ENCODE results near the gene EML2.

Gene EML2

GRCh38 chr19:45667620-45668341 lies 28.6 kb upstream of the EML2 start, which contains the start of gene GIPR (continued):
- TF ChIP-seq ZNF146 (tag by site-specific recombination; IDR thresholded peaks at IDR 0.05) (no peak), PRDM2 (tag by site-specific recombination; IDR thresholded peaks at IDR 0.05; ENCODE audit: borderline replicate concordance) (no peak), ZNF174 (tag by site-specific recombination; IDR thresholded peaks at IDR 0.05) (no peak), ZNF621 (tag by site-specific recombination; IDR thresholded peaks at IDR 0.05) (no peak), IKZF3 (tag by site-specific recombination; IDR thresholded peaks at IDR 0.05) (no peak)

GRCh38 chr19:45664575-45664974 lies 25.4 kb upstream of the EML2 start:
- Histone ChIP-seq H3K27ac (ENCODE audit: extremely low read depth, low read depth, low read length) (no peak overlapping the region), H3K36me3 (ENCODE audit: control insufficient read depth in 2 of 2, insufficient read depth in 1 of 2, low read length in 2 of 2) (no peaks in the 10 kb centered on the region), H3K4me1 (ENCODE audit: control insufficient read depth, insufficient read depth, low read length) (peaks cover 10% of the 10 kb centered on the region), H3K4me3 (ENCODE audit: low read depth, low read length) (no peak overlapping the region), H3K9me3 (ENCODE audit: control insufficient read depth, insufficient read depth, low read depth, low read length) (no peaks in the 10 kb centered on the region)
- TF ChIP-seq YY2 (tag by site-specific recombination; IDR thresholded peaks at IDR 0.05) (no peak), ZNF791 (tag by site-specific recombination; IDR thresholded peaks at IDR 0.05) (no peak), ZNF560 (tag by site-specific recombination; IDR thresholded peaks at IDR 0.05; ENCODE audit: borderline replicate concordance) (no peak), ZNF311 (tag by site-specific recombination; IDR thresholded peaks at IDR 0.05; ENCODE audit: borderline replicate concordance) (no peak), ZNF221 (tag by site-specific recombination; IDR thresholded peaks at IDR 0.05; ENCODE audit: borderline replicate concordance) (no peak), ZNF354C (tag by site-specific recombination; IDR thresholded peaks at IDR 0.05; ENCODE audit: borderline replicate concordance, low read depth) (no peak), ZBTB20 (tag by site-specific recombination; IDR thresholded peaks at IDR 0.05) (no peak), ZNF157 (tag by site-specific recombination; IDR thresholded peaks at IDR 0.05) (no peak), KLF8 (tag by site-specific recombination; IDR thresholded peaks at IDR 0.05) (no peak), TCF7L2 (IDR thresholded peaks at IDR 0.05; ENCODE audit: borderline replicate concordance, low read depth, low read length) (no peak), SETDB1 (IDR thresholded peaks at IDR 0.05; ENCODE audit: insufficient read length, low read length) (no peak), ZNF707 (tag by site-specific recombination; IDR thresholded peaks at IDR 0.05) (no peak)
- TF ChIP-seq, protein P1, sequence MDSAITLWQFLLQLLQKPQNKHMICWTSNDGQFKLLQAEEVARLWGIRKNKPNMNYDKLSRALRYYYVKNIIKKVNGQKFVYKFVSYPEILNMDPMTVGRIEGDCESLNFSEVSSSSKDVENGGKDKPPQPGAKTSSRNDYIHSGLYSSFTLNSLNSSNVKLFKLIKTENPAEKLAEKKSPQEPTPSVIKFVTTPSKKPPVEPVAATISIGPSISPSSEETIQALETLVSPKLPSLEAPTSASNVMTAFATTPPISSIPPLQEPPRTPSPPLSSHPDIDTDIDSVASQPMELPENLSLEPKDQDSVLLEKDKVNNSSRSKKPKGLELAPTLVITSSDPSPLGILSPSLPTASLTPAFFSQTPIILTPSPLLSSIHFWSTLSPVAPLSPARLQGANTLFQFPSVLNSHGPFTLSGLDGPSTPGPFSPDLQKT (IDR thresholded peaks at IDR 0.05; ENCODE audit: borderline replicate concordance, low read depth, low read length) = no peak
- TF ChIP-seq, protein P2, sequence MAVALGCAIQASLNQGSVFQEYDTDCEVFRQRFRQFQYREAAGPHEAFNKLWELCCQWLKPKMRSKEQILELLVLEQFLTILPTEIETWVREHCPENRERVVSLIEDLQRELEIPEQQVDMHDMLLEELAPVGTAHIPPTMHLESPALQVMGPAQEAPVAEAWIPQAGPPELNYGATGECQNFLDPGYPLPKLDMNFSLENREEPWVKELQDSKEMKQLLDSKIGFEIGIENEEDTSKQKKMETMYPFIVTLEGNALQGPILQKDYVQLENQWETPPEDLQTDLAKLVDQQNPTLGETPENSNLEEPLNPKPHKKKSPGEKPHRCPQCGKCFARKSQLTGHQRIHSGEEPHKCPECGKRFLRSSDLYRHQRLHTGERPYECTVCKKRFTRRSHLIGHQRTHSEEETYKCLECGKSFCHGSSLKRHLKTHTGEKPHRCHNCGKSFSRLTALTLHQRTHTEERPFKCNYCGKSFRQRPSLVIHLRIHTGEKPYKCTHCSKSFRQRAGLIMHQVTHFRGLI (tag by site-specific recombination; IDR thresholded peaks at IDR 0.05) = no peak
- TF ChIP-seq, protein P3, sequence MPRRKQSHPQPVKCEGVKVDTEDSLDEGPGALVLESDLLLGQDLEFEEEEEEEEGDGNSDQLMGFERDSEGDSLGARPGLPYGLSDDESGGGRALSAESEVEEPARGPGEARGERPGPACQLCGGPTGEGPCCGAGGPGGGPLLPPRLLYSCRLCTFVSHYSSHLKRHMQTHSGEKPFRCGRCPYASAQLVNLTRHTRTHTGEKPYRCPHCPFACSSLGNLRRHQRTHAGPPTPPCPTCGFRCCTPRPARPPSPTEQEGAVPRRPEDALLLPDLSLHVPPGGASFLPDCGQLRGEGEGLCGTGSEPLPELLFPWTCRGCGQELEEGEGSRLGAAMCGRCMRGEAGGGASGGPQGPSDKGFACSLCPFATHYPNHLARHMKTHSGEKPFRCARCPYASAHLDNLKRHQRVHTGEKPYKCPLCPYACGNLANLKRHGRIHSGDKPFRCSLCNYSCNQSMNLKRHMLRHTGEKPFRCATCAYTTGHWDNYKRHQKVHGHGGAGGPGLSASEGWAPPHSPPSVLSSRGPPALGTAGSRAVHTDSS (tag by site-specific recombination; IDR thresholded peaks at IDR 0.05) = no peak
- CTCF ChIA-PET = interaction anchor here (0.6 kb wide), 3 partner anchors 21 to 413 kb away, joined by 3 to 5 read pairs (median 3); no protein-coding TSS in a partner anchor
- POLR2A ChIA-PET = no interaction called here
